KOPT-K1 (cell line): ENCODE measurements around the gene PDE4B.

Source experiments
- H3K27ac ChIP-seq: fragments of 200-600 bp; sonication (generic); 2 replicates; pipeline ENCODE4 v1.5.1; 2016; ENCODE audit warnings: antibody characterized with exemption, mild to moderate bottlenecking, low read depth, low read length; ENCODE audit not compliant: poor library complexity, severe bottlenecking
- H3K36me3 ChIP-seq: fragments of 200-600 bp; sonication (generic); 2 replicates; pipeline ENCODE4 v1.5.1; 2017; ENCODE audit warnings: antibody characterized with exemption, mild to moderate bottlenecking, low read length, moderate library complexity; ENCODE audit not compliant: insufficient read depth
- H3K9me3 ChIP-seq: fragments of 200-600 bp; sonication (generic); 2 replicates; pipeline ENCODE4 v1.5.1; 2017; ENCODE audit warnings: antibody characterized with exemption, low read length, mild to moderate bottlenecking; ENCODE audit not compliant: insufficient read depth, poor library complexity, severe bottlenecking

PDE4B gene

DNA sequence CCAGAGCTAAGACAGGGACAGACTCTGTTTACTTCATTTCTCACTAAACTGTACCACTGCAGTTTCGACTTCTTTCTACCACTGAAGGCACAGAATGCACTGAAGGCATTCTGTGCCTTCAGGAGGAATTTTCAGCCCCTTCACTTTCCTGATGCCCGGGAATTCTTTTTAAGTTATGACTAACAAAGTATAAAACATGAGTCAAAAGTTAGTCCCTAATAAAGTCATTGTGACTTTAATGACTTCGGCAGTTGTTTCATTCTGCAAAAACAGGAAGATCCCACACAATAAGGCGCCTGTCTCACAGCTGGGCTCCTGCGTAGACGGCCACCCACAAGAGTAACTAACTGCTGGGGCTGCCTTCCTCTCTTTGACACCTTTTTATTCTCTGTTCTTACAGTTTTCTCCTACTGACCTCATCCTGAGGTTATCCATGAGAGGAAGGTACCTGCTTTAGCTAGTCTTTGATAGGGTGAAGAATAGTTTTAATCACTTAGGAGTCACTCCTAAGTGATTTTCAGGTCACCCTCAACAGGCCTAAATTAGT is 557.4 kb downstream of the PDE4B start:
- H3K27ac ChIP-seq = no peak overlapping the region
- no peaks in the 10 kb centered on the region for H3K36me3 ChIP-seq
- H3K9me3 ChIP-seq = no peaks in the 10 kb centered on the region

GRCh38 chr1:66351478-66351877 is 558.8 kb downstream of the PDE4B start:
- Histone ChIP-seq H3K36me3 (no peaks in the 10 kb centered on the region), H3K9me3 (no peaks in the 10 kb centered on the region), H3K27ac (no peak overlapping the region)

DNA sequence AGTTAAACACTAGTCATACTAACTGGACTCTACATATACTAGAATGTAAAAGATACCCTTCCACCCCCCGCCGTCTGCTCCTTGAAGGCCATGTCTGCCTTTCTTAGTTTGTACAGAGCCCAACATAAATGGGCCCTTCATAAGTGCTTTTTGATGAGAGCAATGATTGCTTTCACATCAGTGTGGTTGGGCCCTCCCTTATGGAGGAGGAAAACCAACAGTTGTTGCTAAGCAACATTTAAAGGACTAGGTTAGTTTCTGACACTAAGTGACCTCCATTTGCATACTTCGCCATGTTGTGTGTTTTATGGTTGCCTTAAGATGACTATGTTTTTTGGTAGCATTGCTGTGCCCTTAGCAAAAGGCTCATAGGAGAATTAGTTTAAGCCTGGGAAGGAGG is 559.2 kb downstream of the PDE4B start:
- no peaks in the 10 kb centered on the region for H3K36me3 ChIP-seq
- no peaks in the 10 kb centered on the region for H3K9me3 ChIP-seq
- no peak overlapping the region for H3K27ac ChIP-seq

DNA sequence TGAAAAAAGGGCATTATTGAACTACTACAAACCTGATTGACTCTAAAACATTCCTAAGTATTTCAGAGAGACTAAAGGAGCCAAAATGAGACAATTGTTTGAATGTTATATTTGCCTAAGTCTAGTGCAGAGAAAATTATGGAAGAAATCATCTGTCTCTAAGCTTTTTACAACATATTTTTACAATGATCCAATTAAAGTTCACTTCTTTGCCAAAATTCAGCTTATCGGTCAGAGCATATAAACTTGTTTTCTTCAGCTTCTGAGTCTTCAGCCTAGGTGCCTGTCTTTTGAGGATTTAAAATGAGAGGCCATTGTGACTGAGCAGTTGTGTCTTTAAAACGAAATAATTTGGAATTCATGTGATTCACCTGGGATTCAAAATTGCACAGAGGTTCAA is 560.1 kb downstream of the PDE4B start:
- Histone ChIP-seq H3K36me3 (no peaks in the 10 kb centered on the region), H3K27ac (no peak overlapping the region), H3K9me3 (no peaks in the 10 kb centered on the region)

DNA sequence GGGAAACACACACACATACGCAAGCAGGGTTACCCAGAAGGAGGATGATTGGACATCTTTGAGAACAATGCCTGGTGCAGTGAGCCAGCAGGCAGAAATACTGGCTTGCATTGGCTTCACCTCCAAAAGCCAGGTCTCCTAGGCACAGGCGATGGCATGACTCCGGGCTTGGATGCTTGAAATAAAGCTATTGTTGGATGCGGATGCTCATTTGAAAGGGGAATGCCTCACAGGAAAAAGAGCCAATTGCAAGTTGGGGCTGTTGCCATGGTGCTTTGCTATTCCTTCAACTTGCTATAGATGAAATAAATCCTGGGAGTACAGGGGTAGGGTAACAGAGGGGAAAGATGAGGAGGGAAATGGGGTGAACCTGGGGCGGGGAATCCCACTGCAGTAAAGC is 560.6 kb downstream of the PDE4B start:
- no peaks in the 10 kb centered on the region for H3K9me3 ChIP-seq
- no peaks in the 10 kb centered on the region for H3K36me3 ChIP-seq
- H3K27ac ChIP-seq = no peak overlapping the region

GRCh38 chr1:66354311-66355201 is 561.9 kb downstream of the PDE4B start:
- H3K36me3 ChIP-seq = no peaks in the 10 kb centered on the region
- H3K9me3 ChIP-seq = no peaks in the 10 kb centered on the region
- no peak overlapping the region for H3K27ac ChIP-seq

GRCh38 chr1:66355756-66356155 is 563.1 kb downstream of the PDE4B start:
- Histone ChIP-seq H3K27ac (no peak overlapping the region), H3K36me3 (no peaks in the 10 kb centered on the region), H3K9me3 (no peaks in the 10 kb centered on the region)

GRCh38 chr1:66356605-66357004 is 563.9 kb downstream of the PDE4B start:
- H3K9me3 ChIP-seq = no peaks in the 10 kb centered on the region
- H3K36me3 ChIP-seq = no peaks in the 10 kb centered on the region
- no peak overlapping the region for H3K27ac ChIP-seq

DNA sequence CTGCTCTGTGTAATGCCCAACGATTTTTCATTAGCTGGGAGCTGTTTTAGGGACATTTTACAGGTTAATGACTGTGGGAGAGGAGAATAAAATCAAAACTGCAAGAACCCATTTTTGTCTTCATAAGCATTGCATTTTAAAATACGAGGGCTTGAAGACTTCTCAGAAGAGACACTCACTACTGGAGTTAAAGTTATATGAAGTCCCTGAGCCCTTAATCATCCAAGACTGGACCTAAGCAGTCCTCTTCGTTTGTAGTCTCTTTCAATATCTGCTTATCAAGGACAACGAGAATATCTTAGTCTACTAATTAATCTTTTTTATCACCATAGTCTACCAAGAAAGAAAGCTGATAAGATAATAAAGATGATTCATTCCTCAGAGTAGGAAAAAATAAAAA is 564.3 kb downstream of the PDE4B start:
- H3K27ac ChIP-seq = no peak overlapping the region

GRCh38 chr1:66357478-66358197 is 564.9 kb downstream of the PDE4B start:
- no peak overlapping the region for H3K27ac ChIP-seq
- no peaks in the 10 kb centered on the region for H3K36me3 ChIP-seq

More for the DNA sequence above, 564.3 kb downstream of the PDE4B start:
- Histone ChIP-seq H3K9me3 (no peaks in the 10 kb centered on the region), H3K36me3 (no peaks in the 10 kb centered on the region)

GRCh38 chr1:66359269-66359668 is 566.6 kb downstream of the PDE4B start:
- Histone ChIP-seq H3K27ac (no peak overlapping the region), H3K36me3 (no peaks in the 10 kb centered on the region), H3K9me3 (no peaks in the 10 kb centered on the region)

More at GRCh38 chr1:66357478-66358197, 564.9 kb downstream of the PDE4B start:
- no peaks in the 10 kb centered on the region for H3K9me3 ChIP-seq

DNA sequence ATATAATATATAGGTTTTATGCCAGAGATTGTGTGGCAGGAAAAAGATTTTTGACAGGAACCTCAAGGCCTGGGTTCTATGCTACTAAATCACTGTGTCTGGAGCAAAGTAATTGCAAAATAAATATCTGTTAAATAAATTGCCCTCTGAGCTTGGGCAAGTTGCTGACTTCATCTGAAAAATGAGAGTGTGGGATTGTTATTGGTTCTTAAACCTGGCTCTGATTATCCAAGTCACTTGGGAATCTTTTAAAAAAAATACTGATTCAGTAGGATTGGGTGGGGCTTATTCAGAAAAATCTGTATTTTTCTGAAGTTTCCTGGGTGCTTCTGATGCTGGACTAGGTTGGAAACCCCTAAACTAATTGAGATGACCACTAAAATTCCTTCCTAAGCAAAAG is 567.1 kb downstream of the PDE4B start:
- Histone ChIP-seq H3K9me3 (no peaks in the 10 kb centered on the region), H3K27ac (no peak overlapping the region), H3K36me3 (no peaks in the 10 kb centered on the region)

DNA sequence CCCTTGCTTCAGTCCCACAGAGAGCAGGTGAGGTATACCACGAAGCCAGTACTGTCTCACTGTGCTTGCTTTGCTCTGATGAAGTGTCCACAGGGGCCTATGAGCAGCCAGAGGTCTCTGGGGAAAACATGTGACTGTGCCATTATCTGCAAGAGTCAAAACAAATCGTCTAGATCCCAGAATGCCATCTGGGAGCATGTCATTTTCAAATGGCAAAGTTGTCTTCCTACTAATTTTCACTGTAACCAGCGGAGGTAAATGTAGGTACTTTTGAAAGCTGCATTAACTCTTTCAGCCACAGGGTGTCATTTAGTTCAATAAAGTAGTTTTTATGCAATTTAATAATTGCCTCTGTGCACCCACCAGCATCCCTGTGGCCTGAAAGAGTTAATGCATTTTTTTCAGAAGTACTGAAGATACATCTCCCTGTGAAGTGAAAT is 567.6 kb downstream of the PDE4B start:
- Histone ChIP-seq H3K36me3 (no peaks in the 10 kb centered on the region), H3K27ac (no peak overlapping the region), H3K9me3 (no peaks in the 10 kb centered on the region)

- no peaks in the 10 kb centered on the region for H3K36me3 ChIP-seq
Observed at GRCh38 chr1:66364578-66365391, 572.1 kb downstream of the PDE4B start.

GRCh38 chr1:66365635-66366034 is 572.9 kb downstream of the PDE4B start:
- H3K36me3 ChIP-seq = no peaks in the 10 kb centered on the region
- H3K27ac ChIP-seq = no peak overlapping the region
- H3K9me3 ChIP-seq = no peaks in the 10 kb centered on the region

More at GRCh38 chr1:66364578-66365391, 572.1 kb downstream of the PDE4B start:
- H3K27ac ChIP-seq = no peak overlapping the region
- H3K9me3 ChIP-seq = no peaks in the 10 kb centered on the region
